GM18526 (cell line): Measurements from ENCODE around the gene KCTD17.

ENCODE experiments used
- POLR2A ChIP-seq: IDR thresholded peaks from 3 replicates; pipeline ENCODE4 v1.6.1; 2011; ENCODE audit not compliant: insufficient read length; ENCODE audit errors: extremely low read depth

Gene KCTD17

DNA sequence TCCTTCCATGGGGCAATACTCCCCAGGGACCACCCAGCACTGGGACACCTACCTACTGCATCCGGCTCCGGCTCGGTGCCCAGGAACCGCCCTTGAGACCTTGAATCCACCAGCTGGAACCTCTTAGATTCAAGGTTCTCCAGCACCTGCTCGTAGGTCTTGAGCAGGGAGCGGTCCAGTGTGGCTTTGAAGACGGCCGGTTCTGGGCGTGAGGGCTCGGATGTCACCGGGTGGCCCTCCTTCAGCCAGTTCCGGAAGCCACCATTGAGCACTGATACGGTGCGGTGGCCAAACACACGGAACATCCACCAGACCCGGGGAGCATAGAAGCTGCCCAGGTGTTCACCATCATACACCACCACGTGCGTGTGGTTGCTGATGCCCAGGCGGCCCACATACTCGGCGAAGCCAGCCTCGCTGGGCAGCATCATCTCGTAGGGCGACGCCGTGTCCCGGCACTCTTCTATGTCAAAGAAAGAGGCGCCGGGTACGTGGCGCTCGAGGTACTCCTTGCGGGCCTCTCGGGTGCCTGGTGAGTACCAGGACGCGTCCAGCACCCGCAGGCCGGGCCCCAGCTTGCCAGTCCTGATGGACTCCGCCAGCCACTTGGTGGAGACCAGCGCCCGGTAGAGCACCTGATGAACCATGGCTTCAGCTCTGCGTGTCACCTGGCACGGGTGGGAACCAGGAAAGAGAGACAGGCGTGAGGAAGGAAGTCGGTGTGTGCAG is 33.3 kb upstream of the KCTD17 start:
- TF ChIP-seq POLR2A, result no peak

DNA sequence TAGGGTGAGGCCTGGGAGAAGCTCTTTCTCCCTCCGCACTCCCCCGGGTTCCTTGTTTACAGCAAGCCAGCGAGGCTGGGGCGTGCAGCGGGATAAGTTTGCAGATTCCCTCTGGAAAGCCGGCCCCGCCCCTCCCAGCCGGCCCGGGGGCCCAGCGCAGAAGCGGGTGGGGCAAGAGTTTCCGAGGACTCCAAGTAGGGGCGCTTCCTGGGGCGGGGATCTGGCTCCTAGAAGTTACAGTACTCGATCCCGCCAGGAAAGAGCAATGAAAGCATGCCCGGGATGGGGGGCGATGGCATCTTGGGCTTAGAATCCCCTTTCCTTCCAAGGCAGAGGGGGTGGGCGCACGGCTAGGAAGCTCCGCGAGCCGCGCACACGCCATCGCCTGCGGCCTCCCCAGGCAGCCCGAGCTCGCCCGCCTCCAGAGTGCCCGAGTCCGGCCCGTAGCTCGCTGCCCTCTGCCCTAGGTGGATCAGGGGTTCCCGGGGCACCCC is 32.7 kb upstream of the KCTD17 start:
- TF ChIP-seq POLR2A, result no peak

DNA sequence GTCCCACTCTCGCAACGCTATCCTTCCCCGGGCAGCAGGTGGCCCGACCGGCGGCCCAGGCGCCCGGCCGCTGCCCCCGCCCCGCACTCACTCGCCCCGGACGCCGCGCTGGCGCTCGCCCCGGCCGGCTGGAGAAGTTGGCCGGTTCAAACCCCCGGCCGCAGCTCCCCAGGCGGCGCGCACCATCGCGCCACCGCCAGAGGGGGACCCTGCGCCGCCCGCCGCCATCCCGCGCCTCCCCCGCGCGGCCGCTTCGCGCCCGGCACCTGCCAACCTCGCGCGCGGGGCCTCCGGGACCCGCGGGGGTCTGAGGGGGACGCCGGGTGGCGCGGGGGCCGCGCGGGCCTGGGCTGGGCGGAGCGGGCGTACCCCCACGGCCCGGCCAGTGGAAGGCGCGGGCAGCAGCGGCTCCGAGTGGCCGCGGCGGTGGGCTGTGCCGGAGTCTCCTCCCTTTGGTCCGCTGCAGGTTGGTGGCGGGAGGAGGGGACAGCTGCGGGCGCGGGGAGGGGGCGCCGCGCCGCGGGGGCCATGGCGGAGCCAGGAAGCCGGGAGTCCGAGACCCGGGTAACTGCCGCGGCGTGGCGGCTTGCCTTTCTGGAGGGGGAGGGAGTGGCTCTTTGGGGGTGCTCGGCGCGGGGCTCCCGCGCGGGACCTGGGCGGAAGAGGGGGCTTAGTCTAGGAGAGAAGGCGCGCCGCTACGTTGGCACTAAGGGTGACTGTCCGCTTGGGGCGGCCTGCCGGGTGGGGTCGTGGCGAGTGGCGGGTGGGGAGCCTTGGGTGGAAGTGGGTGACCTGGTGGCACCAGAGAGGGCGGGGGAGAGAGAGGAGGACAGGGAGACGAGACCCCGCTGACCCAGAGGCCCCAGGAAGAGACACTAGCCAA is 32.0 kb upstream of the KCTD17 start, which contains the start of the genes MPST and TST:
Gene MPST, plus strand, starts transcription at position 434 of the 883 bp plus-strand sequence. Its CDS starts 95 bp downstream, at position 529.
Gene TST, minus strand, starts transcription at position 139 of the 883 bp plus-strand sequence. CDS start 715 bp downstream, outside the sequence.
- peak; percentile 74 for TF ChIP-seq POLR2A

DNA sequence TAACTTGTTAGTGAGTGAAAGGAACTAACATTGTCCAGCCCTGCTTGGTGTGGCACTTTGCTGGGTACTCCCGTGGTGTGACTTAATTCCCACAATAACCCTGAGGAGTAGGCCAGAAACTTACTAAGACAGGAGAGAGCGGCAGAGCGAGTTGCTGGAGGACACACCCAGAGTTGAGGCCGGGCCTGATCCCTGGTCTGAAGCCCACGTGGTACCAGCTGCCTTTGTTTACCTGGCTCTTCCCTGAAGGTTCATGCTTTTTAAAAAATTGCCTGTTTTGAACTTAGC is 31.4 kb upstream of the KCTD17 start:
- TF ChIP-seq POLR2A, result no peak

DNA sequence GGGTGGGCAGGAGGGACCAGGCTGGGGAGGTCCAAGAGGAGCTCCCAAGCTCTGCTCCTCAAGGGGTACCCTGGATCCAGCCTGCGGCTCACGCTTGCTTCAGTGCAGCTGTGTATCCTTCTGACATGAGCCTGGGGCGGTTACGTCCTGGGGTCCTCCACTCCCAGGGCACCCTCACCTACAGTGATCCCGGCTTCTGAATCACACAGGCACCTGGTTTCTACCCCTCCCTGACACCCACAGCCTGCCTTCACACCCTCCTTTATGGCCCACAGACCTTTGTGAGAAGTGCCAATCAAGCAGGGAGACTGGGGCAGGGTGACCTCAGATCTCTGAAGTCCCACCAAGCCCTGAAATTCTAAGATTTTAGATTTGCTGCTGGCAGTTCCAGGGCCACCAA is 30.5 kb upstream of the KCTD17 start:
- no peak for TF ChIP-seq POLR2A

DNA sequence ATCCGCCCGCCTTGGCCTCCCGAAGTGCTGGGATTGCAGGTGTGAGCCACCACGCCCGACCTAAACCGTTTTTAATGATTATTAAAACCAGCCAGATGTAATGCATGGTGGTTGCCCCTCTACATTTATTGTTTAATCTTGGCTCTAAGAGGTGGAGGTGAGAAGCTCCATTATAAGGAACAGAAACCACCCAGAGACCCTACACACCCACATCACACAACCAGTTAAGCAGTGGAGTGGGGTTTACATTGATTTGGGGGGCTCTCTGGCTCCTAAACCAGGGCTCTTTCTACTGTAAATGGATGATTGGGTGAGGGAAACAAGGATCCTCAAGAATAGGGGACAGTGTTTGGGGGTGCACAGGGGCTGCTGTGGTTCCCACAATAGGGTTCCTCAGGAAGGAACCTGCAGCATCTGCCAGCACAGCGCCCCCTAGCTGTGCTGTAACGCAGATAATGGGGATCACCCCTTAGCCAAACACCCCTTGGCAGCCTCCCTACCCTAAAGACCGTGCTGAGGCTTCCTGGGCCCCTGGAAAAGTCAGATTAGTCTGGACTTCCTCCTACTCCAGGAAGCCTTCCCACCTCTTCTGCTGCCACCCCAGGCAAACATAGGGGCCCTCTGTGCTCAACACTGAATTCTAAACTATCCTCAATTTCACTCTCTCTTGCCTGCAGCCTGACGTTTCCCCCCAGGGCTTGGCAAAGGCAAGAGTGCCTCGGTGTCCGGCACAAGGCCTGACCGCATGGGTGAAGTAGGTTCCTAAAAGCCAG is 29.6 kb upstream of the KCTD17 start:
- no peak for TF ChIP-seq POLR2A

DNA sequence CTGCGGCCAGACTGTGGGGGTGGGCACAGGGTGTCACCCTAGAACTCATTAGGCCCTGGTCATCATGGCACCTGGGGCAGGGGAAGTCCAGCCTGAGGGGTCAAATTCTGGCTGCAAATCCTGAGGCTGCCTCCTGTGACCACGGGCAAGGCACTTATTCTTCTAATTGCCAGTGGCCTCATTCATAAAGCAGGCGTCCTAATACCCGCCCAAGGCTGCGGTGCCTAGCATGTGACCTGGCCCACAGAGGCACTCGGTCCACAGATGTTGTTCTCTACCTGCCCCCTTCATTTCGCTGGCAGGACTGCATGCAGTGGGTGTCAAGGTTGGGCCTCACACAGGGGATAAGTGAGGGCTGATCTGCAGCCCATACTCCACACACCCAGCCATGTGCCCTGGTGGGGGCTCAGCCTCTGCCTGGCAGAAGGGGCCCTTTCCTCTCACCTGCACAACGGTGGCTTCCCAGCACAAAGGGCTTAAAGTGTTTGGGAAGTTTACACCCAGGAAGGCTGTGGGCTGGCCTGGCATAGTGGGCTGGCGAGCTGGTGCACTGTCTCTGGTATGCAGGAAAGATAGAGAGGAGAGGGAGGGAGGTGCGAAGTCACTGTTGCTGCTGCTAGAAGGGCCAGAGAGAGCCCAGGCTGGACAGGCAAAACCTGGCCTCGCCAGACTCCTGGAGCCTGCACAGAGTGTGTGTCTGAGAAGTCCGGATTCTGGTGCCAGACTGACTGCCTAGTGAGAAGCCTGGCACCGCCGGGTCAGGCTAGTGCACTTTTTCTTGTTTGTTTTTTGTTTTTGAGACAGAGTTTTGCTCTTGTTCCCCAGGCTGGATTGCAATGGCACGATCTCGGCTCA is 28.8 kb upstream of the KCTD17 start:
- TF ChIP-seq POLR2A, result no peak

DNA sequence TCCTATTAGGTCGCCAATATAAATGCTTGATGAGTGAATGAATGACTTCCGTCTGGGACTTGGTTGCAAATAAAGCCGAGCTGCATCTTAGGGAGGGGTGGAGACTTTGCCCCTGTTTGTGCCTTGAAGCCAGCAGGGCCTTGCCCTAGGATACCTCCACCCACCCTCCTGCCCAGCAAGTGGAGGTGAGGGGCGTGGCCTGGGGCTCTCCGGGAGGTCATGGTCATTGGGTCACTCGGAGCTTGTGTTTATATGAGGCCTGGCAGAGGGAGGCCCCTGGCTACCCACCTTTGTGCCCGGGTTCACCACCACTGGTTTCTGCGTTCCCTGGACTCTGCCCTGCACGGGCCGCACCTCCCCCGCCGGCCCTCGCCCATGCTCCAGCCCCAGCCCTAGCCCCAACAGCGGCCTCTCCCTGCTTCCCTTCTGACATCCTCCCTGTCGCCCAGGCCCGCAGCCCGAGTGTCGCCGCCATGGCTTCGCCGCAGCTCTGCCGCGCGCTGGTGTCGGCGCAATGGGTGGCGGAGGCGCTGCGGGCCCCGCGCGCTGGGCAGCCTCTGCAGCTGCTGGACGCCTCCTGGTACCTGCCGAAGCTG is 27.7 kb upstream of the KCTD17 start:
- TF ChIP-seq POLR2A, result no peak

DNA sequence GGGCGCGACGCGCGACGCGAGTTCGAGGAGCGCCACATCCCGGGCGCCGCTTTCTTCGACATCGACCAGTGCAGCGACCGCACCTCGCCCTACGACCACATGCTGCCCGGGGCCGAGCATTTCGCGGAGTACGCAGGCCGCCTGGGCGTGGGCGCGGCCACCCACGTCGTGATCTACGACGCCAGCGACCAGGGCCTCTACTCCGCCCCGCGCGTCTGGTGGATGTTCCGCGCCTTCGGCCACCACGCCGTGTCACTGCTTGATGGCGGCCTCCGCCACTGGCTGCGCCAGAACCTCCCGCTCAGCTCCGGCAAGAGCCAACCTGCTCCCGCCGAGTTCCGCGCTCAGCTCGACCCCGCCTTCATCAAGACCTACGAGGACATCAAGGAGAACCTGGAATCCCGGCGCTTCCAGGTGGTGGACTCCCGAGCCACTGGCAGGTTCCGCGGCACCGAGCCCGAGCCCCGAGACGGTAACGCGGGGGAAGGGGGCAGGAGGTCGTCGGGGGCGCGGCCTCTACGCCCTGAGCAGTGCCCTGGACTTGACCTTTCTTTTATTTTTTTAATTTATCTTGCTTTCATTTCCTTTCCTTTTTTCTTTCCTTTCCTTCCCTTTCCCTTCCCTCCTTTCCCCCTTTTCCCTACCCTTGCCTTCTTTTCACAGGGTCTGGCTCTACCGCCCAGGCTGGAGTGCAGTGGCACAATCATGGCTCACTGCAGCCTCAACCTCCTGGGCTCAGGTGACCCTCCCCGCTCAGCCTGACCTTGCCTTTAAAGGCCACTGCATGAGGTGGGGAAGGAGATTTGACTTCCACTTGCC is 27.0 kb upstream of the KCTD17 start:
- no peak for TF ChIP-seq POLR2A

DNA sequence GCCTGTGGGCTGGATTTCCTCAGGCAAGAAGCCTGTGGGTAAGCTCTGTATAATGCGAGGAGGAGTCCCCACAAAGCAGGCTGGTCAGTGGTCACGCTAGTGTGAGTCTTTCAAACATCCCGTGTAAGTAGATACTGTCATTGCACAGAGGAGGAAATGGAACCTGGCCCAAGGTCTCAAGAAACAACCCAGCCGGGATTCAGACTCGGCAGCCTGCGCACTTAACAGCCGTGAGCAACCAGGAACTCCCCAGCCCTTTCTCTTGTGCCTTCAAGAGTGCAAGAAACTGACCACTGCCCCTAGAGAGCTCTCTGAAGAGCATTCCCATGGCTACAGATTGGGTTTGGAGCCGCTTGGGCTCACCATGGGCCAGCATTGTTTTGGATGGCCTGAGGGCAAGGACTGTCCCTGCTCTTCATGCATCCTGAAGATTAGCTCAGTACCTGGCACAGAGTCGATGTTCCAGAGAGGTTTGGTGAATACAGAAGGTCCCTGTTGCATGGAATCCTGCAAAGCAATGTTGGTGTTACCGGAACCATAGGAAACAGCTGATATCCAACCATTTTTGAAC is 26.0 kb upstream of the KCTD17 start:
- no peak for TF ChIP-seq POLR2A

DNA sequence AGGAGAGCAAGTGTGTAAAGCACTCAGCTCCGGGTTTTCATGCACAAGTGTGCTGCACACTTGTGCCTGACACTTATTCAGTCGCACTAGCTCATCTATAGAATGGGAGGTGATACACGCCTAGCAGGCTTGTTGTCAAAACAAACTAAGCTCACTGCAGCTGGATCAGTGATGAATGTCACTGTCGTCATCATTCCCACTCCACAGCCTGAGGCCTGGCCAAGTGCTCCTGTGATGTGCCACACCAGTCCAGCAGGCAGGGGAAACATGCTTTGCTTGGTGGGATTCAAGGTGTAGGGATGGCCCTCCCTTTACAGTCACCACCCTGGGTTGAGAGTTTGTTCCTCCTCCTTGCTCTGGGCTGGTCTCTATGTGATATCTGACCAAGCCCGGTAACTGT is 25.2 kb upstream of the KCTD17 start:
- no peak for TF ChIP-seq POLR2A

DNA sequence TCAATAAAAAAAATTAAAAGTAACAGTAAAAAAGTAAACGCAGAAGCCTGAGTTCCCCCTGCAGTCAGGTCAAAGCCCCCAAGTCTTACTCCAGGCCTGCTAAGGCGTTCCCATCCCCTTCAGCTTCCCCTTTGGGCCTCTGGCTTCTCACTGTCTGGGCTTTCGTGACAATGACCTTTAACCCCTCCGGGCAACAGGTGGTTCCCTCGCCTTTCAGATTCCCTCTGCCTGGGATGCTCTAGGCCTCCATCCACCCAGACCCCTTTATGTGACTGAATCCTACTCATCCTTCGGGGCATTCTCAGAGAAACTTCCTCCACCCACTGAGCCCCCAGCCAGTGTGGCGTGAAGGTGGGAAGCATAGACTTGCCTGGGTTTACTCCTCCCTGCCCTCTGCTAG is 24.0 kb upstream of the KCTD17 start:
- no peak for TF ChIP-seq POLR2A
